ENCODE results near the gene SHOC2. TPM values are rescaled to one million over a fixed set of nuclear protein-coding genes. Genes with fewer than 3 reads are reported as not detected.

SHOC2 gene
- total and polyA plus RNA-seq, 2 of the 8 experiments (the other 6 are each of a cell fraction or from before 2014, with no cell fraction given): 7.6 to 28.2 TPM

DNA sequence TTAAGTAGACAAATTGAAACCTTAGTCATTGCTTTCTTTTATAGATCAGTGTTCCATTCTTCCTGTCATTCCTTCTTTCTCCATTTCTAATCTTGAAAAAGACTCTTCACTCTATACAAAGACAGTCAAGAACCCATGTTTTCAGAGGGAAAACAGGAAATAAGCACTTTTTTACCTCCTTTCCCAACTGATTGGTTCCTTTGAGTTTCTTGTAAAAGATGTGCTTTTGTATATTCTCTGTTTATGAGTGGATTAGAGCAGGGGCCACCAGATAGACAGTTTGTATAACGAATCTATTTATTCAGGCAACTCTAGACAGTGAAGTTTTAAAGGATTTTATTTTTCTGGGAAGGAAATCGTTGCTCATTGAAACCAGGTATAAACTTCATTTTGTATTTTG, 49.8 kb downstream of the SHOC2 start (continued):
- TF ChIP-seq, protein P1, sequence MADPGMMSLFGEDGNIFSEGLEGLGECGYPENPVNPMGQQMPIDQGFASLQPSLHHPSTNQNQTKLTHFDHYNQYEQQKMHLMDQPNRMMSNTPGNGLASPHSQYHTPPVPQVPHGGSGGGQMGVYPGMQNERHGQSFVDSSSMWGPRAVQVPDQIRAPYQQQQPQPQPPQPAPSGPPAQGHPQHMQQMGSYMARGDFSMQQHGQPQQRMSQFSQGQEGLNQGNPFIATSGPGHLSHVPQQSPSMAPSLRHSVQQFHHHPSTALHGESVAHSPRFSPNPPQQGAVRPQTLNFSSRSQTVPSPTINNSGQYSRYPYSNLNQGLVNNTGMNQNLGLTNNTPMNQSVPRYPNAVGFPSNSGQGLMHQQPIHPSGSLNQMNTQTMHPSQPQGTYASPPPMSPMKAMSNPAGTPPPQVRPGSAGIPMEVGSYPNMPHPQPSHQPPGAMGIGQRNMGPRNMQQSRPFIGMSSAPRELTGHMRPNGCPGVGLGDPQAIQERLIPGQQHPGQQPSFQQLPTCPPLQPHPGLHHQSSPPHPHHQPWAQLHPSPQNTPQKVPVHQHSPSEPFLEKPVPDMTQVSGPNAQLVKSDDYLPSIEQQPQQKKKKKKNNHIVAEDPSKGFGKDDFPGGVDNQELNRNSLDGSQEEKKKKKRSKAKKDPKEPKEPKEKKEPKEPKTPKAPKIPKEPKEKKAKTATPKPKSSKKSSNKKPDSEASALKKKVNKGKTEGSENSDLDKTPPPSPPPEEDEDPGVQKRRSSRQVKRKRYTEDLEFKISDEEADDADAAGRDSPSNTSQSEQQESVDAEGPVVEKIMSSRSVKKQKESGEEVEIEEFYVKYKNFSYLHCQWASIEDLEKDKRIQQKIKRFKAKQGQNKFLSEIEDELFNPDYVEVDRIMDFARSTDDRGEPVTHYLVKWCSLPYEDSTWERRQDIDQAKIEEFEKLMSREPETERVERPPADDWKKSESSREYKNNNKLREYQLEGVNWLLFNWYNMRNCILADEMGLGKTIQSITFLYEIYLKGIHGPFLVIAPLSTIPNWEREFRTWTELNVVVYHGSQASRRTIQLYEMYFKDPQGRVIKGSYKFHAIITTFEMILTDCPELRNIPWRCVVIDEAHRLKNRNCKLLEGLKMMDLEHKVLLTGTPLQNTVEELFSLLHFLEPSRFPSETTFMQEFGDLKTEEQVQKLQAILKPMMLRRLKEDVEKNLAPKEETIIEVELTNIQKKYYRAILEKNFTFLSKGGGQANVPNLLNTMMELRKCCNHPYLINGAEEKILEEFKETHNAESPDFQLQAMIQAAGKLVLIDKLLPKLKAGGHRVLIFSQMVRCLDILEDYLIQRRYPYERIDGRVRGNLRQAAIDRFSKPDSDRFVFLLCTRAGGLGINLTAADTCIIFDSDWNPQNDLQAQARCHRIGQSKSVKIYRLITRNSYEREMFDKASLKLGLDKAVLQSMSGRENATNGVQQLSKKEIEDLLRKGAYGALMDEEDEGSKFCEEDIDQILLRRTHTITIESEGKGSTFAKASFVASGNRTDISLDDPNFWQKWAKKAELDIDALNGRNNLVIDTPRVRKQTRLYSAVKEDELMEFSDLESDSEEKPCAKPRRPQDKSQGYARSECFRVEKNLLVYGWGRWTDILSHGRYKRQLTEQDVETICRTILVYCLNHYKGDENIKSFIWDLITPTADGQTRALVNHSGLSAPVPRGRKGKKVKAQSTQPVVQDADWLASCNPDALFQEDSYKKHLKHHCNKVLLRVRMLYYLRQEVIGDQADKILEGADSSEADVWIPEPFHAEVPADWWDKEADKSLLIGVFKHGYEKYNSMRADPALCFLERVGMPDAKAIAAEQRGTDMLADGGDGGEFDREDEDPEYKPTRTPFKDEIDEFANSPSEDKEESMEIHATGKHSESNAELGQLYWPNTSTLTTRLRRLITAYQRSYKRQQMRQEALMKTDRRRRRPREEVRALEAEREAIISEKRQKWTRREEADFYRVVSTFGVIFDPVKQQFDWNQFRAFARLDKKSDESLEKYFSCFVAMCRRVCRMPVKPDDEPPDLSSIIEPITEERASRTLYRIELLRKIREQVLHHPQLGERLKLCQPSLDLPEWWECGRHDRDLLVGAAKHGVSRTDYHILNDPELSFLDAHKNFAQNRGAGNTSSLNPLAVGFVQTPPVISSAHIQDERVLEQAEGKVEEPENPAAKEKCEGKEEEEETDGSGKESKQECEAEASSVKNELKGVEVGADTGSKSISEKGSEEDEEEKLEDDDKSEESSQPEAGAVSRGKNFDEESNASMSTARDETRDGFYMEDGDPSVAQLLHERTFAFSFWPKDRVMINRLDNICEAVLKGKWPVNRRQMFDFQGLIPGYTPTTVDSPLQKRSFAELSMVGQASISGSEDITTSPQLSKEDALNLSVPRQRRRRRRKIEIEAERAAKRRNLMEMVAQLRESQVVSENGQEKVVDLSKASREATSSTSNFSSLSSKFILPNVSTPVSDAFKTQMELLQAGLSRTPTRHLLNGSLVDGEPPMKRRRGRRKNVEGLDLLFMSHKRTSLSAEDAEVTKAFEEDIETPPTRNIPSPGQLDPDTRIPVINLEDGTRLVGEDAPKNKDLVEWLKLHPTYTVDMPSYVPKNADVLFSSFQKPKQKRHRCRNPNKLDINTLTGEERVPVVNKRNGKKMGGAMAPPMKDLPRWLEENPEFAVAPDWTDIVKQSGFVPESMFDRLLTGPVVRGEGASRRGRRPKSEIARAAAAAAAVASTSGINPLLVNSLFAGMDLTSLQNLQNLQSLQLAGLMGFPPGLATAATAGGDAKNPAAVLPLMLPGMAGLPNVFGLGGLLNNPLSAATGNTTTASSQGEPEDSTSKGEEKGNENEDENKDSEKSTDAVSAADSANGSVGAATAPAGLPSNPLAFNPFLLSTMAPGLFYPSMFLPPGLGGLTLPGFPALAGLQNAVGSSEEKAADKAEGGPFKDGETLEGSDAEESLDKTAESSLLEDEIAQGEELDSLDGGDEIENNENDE (IDR thresholded peaks at IDR 0.05; ENCODE audit: insufficient replicate concordance, low read length): no peak
- TF ChIP-seq, protein P2, sequence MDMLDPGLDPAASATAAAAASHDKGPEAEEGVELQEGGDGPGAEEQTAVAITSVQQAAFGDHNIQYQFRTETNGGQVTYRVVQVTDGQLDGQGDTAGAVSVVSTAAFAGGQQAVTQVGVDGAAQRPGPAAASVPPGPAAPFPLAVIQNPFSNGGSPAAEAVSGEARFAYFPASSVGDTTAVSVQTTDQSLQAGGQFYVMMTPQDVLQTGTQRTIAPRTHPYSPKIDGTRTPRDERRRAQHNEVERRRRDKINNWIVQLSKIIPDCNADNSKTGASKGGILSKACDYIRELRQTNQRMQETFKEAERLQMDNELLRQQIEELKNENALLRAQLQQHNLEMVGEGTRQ (IDR thresholded peaks at IDR 0.05; ENCODE audit: low read length): no peak
- TF ChIP-seq RAD21 (IDR thresholded peaks at IDR 0.05 in 1 of 2, conservative IDR thresholded peaks at IDR 0.05 in 1 of 2; ENCODE audit: low read depth in 2 of 2, low read length in 2 of 2): no peak

Measured in H1 (cell line).